Keratinocyte (primary cell): Measurements from ENCODE around the gene KCNB1. TPM values are rescaled to one million over a fixed set of nuclear protein-coding genes. Genes with fewer than 3 reads are reported as not detected.

Experiments
- DNase-seq: peaks from one replicate; pipeline ENCODE4 v3.0.0-alpha.2; 2011; ENCODE audit warnings: low read depth, missing footprints, low spot score
- FAIRE-seq: peaks from 2 replicates; lab custom pipeline; 2011; peaks lifted over from hg19 to GRCh38; lab: Jason Lieb, UNC
- H2AFZ ChIP-seq: 2 replicates; pipeline ENCODE4 v1.6.0; 2012; ENCODE audit warnings: low read length, control low read depth, inconsistent platforms; ENCODE audit not compliant: control insufficient read depth
- H3K27ac ChIP-seq: 2 replicates; pipeline ENCODE4 v1.5.1; 2011; ENCODE audit warnings: low read length; ENCODE audit not compliant: control insufficient read depth, insufficient read depth
- H3K27me3 ChIP-seq: 3 replicates; pipeline ENCODE4 v1.6.0; 2011; ENCODE audit warnings: low read length; ENCODE audit not compliant: control insufficient read depth, insufficient read depth; ENCODE audit errors: extremely low read depth
- H3K36me3 ChIP-seq, 2 experiments: 2 replicates in 1 of 2; 3 replicates in 1 of 2; pipeline ENCODE4 v1.5.1; 2011; ENCODE audit warnings: low read length in 2 of 2, mild to moderate bottlenecking in 1 of 2; ENCODE audit not compliant: control insufficient read depth in 2 of 2, insufficient read depth in 2 of 2; ENCODE audit errors: extremely low read depth in 1 of 2
- H3K4me1 ChIP-seq: 3 replicates; pipeline ENCODE4 v1.5.1; 2011; ENCODE audit warnings: low read length; ENCODE audit not compliant: control insufficient read depth, insufficient read depth; ENCODE audit errors: extremely low read depth
- H3K4me2 ChIP-seq: 3 replicates; pipeline ENCODE4 v1.6.0; 2011; ENCODE audit warnings: low read depth, low read length; ENCODE audit not compliant: control insufficient read depth, insufficient read depth; ENCODE audit errors: extremely low read depth
- H3K4me3 ChIP-seq, 3 experiments: fragments of 200-600 bp in 1 of 3; sonication (generic) in 1 of 3; 2 replicates in 2 of 3; 3 replicates in 1 of 3; pipeline ENCODE4 v1.5.1; 2011 to 2016; ENCODE audit warnings: low read length in 3 of 3, mild to moderate bottlenecking in 3 of 3, control low read depth in 2 of 3, inconsistent platforms in 1 of 3, low read depth in 1 of 3, mixed read lengths in 1 of 3, mixed run types in 1 of 3, moderate library complexity in 1 of 3; ENCODE audit not compliant: control insufficient read depth in 2 of 3, insufficient read depth in 2 of 3; ENCODE audit errors: extremely low read depth in 1 of 3
- H3K79me2 ChIP-seq: 2 replicates; pipeline ENCODE4 v1.6.0; 2012; ENCODE audit warnings: low read length; ENCODE audit not compliant: control insufficient read depth, insufficient read depth
- H3K9ac ChIP-seq: 3 replicates; pipeline ENCODE4 v1.6.0; 2011; ENCODE audit warnings: low read length; ENCODE audit not compliant: control insufficient read depth, insufficient read depth; ENCODE audit errors: extremely low read depth
- H3K9me1 ChIP-seq: 3 replicates; pipeline ENCODE4 v1.6.0; 2011; ENCODE audit warnings: low read length; ENCODE audit not compliant: control insufficient read depth, insufficient read depth; ENCODE audit errors: extremely low read depth
- H3K9me3 ChIP-seq: 2 replicates; pipeline ENCODE4 v1.5.1; 2012; ENCODE audit warnings: low read depth, low read length; ENCODE audit not compliant: control insufficient read depth
- H4K20me1 ChIP-seq: 3 replicates; pipeline ENCODE4 v1.6.0; 2011; ENCODE audit warnings: low read length; ENCODE audit not compliant: control insufficient read depth, insufficient read depth; ENCODE audit errors: extremely low read depth
- EZH2 ChIP-seq: IDR thresholded peaks from one replicate; pipeline ENCODE4 v1.6.1; 2012; ENCODE audit warnings: inconsistent platforms, mild to moderate bottlenecking, low read length, moderate library complexity
- dilution Hi-C: fragments of 300-500 bp; cut with MboI; formaldehyde crosslinking; loops from one replicate; pipeline ENCODE4 v1.7.0; 2020; ENCODE audit warnings: low sequenced_read_pairs; ENCODE audit not compliant: extremely low pct_ligation_motif_present
- polyA plus RNA-seq, 5 experiments: library from polyadenylated mRNA; depleted of rRNA in 3 of 5; stranded (reverse) in 3 of 5; stranded (forward) in 1 of 5; unstranded in 1 of 5; fragments of >200 nt; gene quantifications; 1 replicate in 1 of 5; 2 replicates in 3 of 5; 3 replicates in 1 of 5; pipeline versions ENCODE4 v1.2.1 to v1.2.3, GENCODE V29; 2011 to 2012; ENCODE audit warnings: missing spikeins in 2 of 5, low read depth in 1 of 5, low replicate concordance in 1 of 5
- TF ChIP-seq, protein P1 (sequence below), 3 experiments: IDR thresholded peaks in 1 of 3; conservative IDR thresholded peaks in 1 of 3; optimal IDR thresholded peaks in 1 of 3; 2 replicates in 2 of 3; 3 replicates in 1 of 3; pipeline versions ENCODE3 to v1.5.1; 2011; ENCODE audit warnings: low read length in 3 of 3, mild to moderate bottlenecking in 3 of 3, moderate library complexity in 2 of 3, control low read depth in 1 of 3, inconsistent platforms in 1 of 3; ENCODE audit not compliant: insufficient read depth in 2 of 3; ENCODE audit errors: extremely low read depth in 1 of 3

KCNB1 gene
- polyA plus RNA-seq, 1 donor (not counting 4 experiments of a cell fraction or from before 2014, with no cell fraction given): not detected

GRCh38 chr20:49348563-49348962, 133.9 kb downstream of the KCNB1 start:
- Histone ChIP-seq H3K4me3 (no peak overlapping the region), H3K9ac (no peak overlapping the region), H3K4me2 (no peak overlapping the region), H3K27ac (no peak overlapping the region), H3K36me3 (no peaks in the 10 kb centered on the region), H4K20me1 (no peaks in the 10 kb centered on the region), H3K9me1 (no peaks in the 10 kb centered on the region), H3K79me2 (no peaks in the 10 kb centered on the region), H3K27me3 (peaks cover 3% of the 10 kb centered on the region), H3K4me1 (peaks cover 16% of the 10 kb centered on the region), H3K9me3 (no peaks in the 10 kb centered on the region), H2AFZ (no peak overlapping the region)
- dilution Hi-C loops: no loop called here
- no peak for TF ChIP-seq EZH2
- TF ChIP-seq, protein P1, sequence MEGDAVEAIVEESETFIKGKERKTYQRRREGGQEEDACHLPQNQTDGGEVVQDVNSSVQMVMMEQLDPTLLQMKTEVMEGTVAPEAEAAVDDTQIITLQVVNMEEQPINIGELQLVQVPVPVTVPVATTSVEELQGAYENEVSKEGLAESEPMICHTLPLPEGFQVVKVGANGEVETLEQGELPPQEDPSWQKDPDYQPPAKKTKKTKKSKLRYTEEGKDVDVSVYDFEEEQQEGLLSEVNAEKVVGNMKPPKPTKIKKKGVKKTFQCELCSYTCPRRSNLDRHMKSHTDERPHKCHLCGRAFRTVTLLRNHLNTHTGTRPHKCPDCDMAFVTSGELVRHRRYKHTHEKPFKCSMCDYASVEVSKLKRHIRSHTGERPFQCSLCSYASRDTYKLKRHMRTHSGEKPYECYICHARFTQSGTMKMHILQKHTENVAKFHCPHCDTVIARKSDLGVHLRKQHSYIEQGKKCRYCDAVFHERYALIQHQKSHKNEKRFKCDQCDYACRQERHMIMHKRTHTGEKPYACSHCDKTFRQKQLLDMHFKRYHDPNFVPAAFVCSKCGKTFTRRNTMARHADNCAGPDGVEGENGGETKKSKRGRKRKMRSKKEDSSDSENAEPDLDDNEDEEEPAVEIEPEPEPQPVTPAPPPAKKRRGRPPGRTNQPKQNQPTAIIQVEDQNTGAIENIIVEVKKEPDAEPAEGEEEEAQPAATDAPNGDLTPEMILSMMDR (optimal IDR thresholded peaks at IDR 0.05 in 1 of 3, IDR thresholded peaks at IDR 0.05 in 1 of 3, conservative IDR thresholded peaks at IDR 0.05 in 1 of 3; ENCODE audit: extremely low read depth in 1 of 3, insufficient read depth in 2 of 3, low read length in 3 of 3): no peak
- DNase-seq (no peak), FAIRE-seq (no peak)

GRCh38 chr20:49347156-49347555, 135.3 kb downstream of the KCNB1 start:
- FAIRE-seq: no peak
- Histone ChIP-seq H3K9me3 (no peaks in the 10 kb centered on the region), H3K4me2 (no peak overlapping the region), H3K36me3 (no peaks in the 10 kb centered on the region), H3K27ac (no peak overlapping the region), H3K4me1 (peaks cover 16% of the 10 kb centered on the region), H2AFZ (no peak overlapping the region), H3K27me3 (no peaks in the 10 kb centered on the region), H3K9me1 (no peaks in the 10 kb centered on the region), H4K20me1 (no peaks in the 10 kb centered on the region), H3K79me2 (no peaks in the 10 kb centered on the region), H3K9ac (no peak overlapping the region), H3K4me3 (no peak overlapping the region)
- no peak for TF ChIP-seq EZH2
- TF ChIP-seq, protein P1 (optimal IDR thresholded peaks at IDR 0.05 in 1 of 3, IDR thresholded peaks at IDR 0.05 in 1 of 3, conservative IDR thresholded peaks at IDR 0.05 in 1 of 3; ENCODE audit: extremely low read depth in 1 of 3, insufficient read depth in 2 of 3, low read length in 3 of 3): no peak
- no peak for DNase-seq
- dilution Hi-C loops: no loop called here
